HG02588 (cell line): Measurements from ENCODE around the gene FMOD.
A peak's percentile ranks its signal among the peaks of the same experiment; 100 is the strongest.
"Not testable (repeated sequence)": the region's sequence is repeated elsewhere in the genome, so short reads cannot be mapped to it uniquely, and the experiment has no call there.

Experiments used
- ATAC-seq: cut with Tn5 transposase; IDR thresholded peaks from one replicate; pipeline ENCODE4 v1.9.1; 2021; ENCODE audit warnings: mild to moderate bottlenecking, moderate library complexity; ENCODE audit not compliant: unreplicated experiment

FMOD gene

DNA sequence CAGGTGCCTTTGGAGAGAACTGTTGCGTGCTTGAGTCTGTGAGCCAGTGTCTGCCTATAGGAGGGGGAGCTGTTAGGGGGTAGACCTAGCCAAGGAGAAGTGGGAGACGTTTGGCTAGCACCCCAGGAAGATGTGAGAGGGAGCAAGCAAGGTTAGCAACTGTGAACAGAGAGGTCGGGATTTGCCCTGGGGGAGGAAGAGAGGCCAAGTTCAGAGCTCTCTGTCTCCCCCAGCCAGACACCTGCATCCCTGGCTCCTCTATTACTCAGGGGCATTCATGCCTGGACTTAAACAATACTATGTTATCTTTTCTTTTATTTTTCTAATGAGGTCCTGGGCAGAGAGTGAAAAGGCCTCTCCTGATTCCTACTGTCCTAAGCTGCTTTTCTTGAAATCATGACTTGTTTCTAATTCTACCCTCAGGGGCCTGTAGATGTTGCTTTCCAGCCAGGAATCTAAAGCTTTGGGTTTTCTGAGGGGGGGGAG, 43.2 kb downstream of the FMOD start:
- no peak for ATAC-seq

DNA sequence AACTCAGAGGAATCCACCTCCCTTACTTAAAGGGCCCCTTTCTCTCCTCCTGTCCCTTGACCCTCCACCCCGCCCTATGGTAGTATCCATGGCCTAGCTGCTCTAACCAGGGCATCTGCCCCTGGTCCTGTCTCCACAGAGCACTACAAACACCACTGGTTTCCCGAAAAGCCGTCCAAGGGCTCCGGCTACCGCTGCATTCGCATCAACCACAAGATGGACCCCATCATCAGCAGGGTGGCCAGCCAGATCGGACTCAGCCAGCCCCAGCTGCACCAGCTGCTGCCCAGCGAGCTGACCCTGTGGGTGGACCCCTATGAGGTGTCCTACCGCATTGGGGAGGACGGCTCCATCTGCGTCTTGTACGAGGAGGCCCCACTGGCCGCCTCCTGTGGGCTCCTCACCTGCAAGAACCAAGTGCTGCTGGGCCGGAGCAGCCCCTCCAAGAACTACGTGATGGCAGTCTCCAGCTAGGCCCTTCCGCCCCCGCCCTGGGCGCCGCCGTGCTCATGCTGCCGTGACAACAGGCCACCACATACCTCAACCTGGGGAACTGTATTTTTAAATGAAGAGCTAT, 43.9 kb downstream of the FMOD start:
- ATAC-seq = no peak

DNA sequence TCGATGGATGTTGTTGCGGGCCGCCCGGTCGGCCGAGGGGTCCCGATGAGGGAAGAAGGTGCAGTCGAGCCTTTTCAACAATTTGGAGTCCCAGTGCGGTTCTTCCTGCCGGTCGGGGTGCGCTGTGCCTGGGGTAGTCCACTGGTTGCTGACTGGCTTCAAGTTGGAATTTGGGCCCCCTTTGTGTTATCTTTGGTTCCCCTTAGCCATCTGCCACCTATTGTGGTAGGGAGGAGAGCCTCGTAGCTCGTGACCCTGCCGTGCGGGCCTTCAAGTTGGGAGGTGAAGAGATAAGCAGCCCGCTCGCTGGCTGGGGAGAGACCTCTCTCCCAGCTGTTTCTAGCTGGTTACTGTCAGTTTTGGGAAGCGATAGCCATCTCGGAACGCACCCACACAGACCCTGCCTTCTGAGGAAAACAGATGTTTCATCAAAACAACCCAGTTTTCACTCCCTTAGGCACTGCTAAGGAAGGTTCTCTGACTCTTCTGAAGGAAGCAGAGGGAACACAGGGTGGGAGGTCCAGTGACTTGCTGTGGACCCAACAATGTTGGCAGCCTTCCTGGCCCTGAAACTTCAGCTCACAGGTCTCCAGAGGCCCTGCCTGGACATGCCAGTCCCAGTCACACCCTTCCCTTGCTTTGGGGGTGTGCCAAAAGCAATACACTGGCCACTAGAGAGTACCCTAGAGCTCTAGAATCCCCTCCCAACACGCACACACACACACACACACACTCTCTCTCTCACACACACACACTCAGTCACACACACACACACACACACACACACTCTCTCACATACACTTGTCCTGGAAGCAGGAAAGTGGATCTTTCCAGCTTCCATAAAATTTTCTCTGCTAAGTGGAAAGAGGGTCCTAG, 44.6 kb downstream of the FMOD start:
- no peak for ATAC-seq

DNA sequence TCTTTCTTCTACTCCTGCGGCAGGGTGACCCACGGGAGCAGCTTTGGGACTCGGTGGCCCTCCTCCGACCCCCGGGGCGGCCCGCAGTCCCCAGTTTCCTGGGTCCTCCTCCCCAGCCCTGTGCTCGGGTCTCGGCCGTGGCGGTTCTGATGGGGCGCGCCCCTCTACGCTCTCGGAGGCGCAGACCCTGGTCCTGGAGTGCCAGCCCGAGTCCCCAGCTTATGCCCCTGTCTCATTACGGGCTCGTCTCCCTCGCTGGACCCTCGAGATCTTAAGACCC, 45.2 kb downstream of the FMOD start:
- ATAC-seq = no peak

DNA sequence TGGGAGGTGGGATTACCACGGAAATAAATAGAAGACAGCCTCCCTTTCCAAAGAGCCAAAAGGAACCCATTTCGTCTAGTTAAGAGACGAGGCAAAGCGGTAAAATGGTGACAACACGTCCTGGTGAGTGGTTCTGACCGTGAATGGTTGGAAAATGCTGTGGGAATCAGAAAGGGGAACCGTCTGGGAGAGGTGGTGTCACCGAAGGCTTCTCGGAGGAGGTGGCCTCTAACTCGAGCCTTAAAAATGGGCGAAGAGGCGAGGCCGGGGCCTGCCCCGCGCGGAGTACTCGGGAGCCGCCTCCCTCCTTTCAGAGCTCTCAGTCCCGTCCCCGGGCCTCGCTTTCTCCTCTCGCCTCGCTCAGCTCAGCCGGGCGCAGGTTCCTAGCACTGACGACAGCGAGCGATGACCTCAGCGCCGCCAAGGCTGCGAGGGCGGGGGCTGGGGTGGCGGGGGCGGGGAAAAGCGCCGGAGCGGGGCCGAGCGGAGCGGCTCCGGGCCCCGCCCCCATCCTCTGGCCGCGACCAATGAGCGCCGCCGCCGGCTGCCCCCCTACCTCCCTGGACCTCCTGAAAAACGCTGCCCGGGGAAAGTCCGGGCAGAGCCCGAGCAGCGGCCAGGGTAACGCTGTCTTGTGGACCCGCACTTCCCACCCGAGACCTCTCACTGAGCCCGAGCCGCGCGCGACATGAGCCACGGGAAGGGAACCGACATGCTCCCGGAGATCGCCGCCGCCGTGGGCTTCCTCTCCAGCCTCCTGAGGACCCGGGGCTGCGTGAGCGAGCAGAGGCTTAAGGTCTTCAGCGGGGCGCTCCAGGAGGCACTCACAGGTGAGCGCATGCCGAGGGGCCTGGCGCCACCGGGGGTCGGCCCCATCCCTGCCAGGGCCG, 45.8 kb downstream of the FMOD start, which contains the start of gene BTG2:
Gene BTG2 (plus strand): TSS at position 601 of the 890 bp plus-strand sequence. CDS start 88 bp downstream, at position 689.
- ATAC-seq = peak; percentile 68

DNA sequence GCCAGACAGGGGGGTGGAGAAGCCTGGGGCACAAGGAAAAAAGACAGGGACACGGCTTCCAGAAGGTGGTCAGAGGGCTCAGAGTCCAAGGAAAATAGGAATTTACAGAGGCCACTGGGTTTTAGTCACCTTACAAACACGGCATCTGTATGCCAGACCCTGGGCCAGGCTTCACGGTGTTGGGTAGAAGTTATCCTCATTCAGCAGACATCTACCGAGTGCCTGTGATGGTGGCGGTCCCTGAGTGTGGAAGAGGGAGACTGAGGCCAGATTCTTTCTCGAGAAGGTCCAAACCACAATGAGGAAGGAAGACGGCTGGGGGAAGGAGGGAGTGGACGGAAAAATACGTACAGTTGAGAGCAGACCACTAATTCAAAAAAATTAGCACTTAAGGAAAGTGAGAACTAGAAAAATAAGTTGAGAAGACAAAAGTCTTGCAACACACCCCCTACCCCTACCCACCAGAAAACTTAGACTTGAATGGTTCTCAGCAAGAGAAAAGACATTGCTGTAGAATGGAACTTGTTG, 46.5 kb downstream of the FMOD start:
- ATAC-seq = no peak

DNA sequence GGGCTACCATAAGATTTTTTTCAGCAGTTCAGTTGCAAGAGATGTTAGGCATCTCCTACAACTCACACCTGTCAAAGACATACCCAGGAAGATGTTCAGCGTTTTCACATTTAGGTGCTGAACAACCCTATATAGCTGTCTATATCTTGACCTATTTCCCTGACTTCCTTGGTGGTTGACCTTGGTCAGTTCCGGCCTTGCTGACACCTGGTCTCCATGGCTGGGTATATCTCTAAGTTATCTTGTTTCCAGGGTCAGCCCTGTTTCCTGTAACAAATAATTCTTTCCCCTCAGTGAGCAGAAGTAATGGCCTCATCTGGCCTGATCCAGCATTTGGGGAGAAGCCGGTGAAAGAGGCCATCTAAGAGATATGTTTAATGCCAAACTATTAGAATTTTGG, 48.0 kb downstream of the FMOD start:
- ATAC-seq = no peak

DNA sequence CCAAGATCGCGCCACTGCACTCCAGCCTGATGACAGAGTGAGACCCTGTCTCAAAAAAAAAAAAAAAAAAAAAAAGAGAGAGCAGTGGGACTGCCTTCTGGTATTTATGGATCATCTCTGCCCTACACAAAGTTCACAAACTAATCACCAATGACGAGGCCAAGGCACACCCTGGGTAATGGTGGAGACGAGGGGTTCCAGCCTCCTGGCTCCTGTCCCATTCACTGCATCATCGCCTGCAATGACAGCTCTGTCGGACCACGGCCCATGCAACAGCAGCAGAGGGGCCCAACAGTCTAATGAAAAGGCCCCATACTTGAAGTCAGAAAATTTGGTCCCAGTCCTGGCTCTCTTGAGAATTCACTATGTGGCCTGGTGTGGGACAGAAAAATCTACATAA, 48.5 kb downstream of the FMOD start:
- no peak for ATAC-seq

DNA sequence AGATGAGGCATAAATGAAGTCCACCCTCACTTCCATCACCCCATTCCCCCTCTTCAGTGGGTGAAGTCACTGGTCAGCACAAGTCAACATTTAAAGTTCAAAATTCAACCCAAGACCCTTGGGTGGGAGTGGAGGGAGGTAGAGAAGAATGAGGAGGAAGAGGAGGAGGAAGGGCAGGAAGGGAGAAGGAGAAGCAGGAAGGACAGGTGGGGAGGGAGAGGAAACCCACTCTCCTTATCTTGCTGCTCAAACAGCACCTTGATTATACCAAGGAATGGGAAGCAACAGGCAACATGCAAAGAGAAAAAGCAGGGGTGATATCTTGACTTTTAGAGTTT, 49.6 kb downstream of the FMOD start:
- ATAC-seq = no peak

DNA sequence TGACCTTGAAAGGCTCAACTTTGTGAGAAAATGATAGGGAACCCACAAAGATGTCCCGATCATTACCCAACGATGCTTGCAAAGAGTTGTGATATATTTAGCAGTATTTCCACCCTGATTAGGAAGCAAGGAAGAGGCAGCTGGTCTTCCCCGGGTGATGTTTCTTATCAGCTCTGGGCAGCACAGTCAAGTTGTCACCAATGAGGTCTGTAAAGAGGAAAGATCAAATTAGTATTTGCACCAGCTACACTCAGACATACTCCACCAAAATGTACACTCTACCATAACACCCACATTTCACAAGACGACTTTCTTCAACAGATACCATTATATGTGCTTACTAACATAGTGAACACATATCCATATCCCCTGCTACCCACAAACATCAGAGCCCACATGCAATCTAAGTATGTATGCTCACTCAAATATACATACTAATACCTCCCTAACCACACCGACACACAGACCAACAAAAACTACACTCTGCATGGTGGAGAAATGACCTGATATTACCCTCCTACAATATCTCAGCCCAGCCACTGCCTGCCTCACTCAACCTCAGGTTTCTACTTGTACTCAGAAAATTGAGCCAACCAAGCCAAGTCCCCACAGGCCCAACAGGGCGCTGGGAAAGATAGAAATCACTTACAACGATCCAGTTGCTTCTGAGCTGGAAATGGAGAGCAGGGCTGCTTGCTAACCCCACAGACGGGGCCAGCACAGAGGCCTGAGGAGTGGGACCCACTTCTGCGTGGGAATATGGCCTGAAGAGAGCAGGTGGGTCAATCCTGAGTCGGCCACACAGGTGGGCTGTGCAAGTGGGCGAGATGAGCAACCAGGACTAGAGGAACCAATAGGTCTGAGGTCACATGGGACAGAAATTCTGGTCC, 50.2 kb downstream of the FMOD start:
- no peak for ATAC-seq

DNA sequence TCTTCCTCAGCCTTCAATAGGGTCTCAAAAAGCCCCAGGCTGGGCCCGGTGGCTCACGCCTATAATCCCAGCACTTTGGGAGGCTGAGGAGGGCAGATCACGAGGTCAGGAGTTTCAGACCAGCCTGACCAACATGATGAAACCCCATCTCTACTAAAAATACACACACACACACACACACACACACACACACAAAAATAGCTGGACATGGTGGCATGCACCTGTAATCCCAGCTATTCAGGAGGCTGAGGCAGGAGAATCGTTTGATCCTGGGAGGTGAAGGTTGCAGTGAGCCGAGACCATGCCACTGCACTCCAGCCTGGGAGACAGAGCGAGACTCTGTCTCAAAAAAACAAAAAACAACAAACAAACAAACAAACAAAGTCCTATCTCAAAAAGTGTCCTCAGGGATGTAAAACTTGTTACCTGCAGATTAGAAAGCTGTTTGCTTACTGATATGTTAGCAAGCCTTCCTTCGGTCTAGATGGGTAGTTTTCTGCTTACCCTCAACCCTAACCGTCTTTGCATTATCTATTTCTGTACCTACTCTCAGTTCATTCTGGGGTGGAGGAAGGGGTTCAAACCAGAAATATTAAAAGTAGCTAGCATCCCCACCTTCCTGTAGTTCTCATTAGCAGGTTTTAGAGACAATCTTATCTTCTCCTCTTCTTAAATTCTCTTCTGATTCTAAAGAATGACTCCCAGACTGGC, 51.0 kb downstream of the FMOD start:
- ATAC-seq = not testable (repeated sequence)

DNA sequence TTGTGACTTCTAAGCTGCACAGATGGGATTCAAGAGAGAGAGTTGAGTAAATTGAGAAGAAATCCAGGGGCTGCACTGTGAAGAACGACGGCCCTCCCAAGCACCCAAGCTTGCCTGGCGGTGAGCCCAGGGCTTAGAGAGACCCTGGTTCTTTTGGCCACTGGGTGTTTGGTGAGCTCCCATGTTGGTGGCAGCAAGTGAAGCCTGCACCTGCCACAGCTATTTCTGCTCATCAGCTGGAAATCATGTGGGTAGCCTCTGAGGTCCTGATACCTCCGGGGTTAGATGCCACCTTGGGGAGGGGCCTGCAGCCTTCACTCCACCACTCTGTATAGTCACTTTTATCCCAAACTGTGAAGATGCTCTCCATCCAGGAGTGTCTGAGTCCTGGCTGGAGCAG, 51.8 kb downstream of the FMOD start:
- peak; percentile 55 for ATAC-seq

DNA sequence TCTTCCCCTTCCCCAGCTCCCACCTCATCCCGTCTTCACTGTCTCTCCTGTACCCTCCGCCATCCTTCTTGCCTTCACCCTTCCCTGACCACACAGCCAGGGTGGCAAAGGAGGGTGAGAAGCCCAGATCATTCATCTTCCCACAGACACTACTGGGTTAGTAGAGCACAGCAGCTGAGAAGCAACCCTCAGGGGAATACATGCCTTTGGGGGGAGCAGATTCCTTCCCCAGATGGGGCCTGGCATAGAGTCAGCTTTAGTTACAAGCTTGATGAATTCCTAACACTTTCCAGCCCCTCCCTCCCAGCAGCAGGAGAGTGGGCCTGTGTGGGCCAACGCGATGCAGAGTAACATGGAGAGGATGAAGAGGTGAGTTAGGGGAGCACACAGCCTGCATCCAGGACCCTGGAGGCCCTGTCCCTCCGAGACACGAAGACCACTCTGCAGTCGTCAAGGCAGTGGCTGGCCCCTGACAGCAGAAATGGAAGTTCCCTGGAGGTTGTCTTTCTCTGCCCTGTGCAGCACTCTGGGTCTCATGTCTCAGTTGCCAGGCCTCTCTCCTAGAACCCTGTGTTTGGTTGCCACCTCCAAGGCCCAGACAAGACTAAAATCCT, 54.4 kb downstream of the FMOD start:
- ATAC-seq = no peak

DNA sequence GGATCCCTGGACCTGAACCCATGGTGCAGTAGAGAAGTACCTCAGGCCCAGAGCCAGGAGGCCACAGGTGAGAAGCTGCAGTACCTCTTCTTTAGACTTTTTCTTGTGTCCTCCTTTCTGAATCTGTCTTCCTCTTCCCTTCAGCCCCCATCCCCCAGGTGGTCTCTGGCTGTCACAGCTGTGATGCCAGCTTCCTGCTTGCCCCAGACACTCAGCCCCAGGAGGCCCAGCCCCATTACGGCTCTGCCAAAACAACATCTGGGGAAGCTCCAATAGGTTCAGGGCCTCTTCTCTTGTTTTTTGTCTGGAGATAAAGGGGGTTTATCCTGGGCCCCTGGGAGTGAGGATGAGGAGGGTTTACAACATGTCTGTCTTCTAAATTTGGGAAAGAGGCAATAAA, 55.1 kb downstream of the FMOD start:
- ATAC-seq = no peak

DNA sequence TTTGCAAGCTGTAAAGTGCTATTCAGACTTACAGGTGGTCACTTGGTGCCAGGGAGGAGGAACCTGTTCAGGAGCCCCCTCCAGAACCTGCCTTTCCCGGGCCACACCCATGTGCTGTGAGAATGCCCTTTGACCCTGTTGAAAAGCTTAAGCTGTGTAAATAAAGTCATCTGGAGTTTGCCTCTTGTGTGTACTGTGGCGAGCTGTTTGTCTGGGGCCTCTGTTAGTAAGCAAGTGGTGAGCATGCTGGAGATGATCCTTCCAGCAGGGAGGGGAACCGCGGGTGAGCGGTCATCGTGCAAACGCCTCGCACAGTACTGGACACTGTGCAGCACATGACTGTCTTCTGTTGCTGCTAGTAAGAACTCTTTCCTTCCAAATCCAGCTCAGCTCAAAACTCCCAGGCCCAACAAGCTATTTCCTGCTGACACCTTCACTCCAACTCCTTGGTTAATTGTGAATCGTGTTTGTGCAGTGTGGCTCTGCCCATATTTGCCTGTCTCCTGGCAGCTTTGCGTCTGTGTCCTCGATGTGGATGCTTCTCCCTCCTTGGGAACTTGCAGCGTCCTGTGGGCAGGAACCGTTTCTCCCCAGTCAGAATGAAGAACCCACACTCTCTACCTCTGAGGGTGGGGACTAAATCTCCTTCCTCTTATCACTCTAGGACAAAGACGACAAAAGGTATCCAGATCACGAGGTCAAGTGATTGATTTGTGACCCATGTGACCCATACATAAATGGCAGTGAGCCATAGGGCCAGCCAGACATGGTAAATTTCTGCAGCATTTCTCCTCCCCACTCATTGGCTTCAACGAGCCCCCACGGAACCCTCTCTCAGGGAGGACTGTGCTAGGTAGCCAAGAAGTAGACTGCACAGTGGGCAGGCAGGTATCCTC, 59.5 kb downstream of the FMOD start:
- no peak for ATAC-seq
